GM18519 (cell line): Measurements from ENCODE around the gene PRXL2B.
"Not testable (repeated sequence)": the region's sequence is repeated elsewhere in the genome, so short reads cannot be mapped to it uniquely, and the experiment has no call there.

Source experiments
- ATAC-seq: cut with Tn5 transposase; IDR thresholded peaks from one replicate; pipeline ENCODE4 v1.9.1; 2021; ENCODE audit warnings: mild to moderate bottlenecking, moderate library complexity; ENCODE audit not compliant: unreplicated experiment, low FRiP score

The PRXL2B gene

DNA sequence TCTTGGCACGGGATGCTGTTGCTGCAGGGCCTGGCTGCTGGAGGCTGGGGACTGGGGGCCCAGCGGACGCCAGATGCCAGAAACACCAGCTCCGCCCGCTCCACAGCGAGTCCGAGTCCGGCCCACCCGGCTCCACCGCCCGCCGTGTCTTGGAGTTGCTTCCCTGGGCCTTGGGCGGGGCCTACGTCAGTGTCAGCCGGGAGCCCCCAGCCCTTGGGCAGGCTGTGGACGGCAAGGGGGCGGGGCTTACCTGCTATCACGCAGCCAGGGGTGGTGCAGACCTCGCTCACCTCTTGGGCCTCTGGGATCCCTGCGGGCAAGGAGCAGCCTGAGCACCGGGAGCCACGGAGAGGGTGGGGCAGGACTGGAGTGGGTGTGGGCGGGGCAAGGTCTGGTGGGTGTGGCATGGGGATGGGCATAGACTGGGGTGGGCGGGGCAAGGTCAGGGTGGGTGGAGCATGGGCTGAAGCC is 24.5 kb downstream of the PRXL2B start:
- ATAC-seq: no peak

DNA sequence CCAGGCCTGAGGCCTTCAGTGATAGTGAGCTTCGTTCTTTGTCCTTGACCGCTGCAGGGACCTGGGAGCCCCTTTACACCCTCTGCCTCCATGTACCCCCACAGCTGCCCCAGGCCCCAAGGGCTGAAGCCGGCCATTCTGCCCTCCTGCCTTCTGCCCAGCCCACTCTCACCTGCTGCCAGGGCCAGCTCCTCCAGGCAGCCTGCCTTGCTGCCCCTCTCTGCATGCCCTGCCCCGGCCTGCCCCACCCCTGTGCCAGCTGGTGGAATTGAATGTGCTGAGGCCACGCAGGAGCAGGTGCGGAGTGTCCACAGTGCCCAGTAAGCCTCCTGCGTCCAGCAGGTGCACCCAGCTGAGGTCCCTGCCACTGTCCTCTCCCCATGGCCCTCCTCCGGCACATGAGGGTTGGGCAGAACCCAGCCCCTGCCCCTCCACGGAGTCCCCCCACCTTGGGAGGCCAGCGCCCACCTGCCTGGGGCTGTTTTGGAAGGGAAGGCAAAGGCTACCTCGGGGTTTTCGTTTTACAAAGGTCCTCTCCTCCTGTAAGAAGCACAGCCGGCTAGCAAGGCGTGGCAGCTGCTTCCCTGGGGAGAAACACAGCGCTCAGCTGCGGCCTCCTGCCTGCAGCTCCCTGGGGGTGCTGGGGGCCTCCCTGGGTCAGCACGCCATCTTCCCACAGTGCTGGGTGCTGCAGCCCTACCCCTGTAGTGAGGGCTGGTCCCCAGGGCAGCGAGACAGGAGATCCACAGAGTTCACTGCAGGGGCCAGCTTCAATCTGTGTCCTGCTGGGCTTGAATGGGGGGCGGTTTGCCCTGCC is 25.3 kb downstream of the PRXL2B start:
- ATAC-seq: no peak

DNA sequence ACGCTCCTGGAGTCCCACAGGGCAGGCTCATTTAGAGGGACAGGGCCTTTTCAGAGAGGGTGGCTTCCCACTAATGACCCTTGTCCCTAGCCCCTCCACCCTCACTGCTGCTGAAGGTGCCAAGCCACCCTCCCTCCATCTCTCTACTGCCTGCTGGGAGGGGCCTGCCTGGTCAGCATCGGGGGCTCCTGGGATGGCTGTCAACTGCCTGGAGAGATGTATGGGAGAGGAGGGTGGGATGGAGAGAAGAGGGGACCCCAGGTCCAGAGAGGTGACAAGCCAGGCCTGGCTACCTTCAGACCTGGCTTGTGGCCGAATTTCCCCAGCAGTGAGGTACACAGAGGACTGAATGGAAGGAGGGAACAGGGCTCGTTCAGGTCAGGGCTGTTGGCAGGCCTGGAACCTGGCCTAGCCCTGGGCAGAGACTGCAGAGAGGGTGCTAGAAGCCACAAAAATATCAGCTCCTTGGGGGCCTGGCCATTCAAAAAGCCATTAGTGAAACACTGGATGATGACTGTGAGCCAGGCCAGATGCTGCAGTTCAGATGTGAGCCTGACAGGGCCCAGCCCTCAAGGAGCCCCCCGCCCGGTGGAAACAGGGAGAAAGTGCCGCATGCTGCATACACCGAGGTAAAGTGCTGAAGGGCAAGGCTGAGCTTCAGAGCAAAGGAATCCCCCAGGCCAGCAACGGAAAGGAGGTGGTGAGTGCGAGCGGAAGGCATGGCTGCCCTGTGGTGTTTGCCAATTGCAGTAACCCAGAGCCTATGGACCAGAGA is 26.2 kb downstream of the PRXL2B start:
- ATAC-seq: no peak

DNA sequence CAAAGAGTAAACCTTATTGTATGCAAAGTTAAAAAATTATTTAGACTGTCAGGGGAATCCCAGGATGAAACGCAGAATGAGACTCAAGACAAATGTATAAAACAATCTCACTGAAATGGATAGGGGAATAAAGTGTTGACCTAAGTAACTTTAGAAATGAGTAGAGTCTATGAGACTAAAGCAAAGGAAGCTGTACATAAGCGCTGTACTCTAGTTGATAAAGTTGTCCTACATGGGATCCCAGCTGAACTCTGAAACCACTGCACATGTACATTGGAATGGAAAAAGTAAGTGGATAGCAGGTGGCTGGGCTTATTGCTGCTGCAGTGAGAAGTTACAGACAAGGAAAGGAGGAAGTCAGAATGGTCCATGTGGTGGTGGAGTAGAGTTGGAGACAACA is 27.6 kb downstream of the PRXL2B start:
- ATAC-seq: no peak

DNA sequence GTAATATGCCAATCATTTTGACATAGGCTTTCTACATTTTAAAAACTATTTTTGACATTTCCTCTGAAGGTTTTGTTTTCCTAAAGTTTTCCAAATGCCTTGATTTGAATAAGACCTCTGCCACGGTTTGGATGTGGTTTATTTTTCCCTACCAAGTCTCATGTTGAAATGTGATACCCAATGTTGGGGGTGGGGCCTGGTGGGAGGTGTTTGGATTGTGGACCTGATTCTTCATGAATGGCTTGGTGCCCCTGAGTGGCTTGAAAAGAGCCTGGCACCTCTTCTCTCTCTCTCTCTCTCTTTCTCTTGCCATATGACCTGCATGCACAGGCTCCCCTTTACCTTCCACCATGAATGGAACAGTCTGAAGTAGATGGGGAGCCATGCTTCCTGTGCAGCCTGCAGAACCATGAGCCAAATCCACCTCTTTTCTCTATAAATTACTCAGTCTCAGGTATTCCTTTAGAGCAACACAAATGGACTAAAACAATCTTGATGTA is 31.4 kb downstream of the PRXL2B start:
- no peak for ATAC-seq

DNA sequence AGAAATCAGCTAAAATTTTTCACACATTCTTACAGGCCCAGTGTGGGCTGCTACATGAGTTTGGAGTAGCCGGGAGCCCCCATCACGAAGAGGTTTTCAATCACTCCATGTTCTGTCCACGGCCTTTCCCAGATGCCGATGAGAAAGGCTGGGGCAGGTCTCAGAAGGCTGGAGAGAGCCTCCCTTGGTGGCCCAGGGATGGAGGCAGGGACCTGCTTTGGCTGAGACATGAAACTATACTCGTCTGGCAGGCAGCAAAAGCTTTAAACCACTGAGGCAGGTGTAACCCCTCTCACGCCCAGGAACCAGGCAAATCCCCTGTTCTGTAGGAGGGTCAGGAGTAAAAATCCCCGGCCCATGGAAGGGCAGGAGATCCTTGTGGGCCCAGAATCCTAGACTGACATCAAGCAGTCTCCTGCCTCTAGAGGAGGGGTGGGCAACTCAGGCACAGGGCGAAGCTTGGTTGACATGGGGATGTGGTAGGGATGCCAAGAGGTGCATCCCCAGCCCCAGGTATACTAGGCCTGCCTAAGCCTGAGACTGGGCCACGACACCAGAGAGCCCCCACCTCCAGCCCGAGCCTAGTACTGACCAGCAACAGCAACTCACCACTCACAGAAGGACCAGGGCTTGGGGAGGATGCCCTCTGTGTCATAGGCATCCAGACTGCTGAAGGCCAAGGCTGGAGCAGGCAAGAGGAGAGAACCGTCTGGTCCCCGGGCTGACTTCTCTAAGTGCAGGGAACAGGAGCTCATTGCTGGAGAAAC is 37.2 kb downstream of the PRXL2B start:
- ATAC-seq: no peak

DNA sequence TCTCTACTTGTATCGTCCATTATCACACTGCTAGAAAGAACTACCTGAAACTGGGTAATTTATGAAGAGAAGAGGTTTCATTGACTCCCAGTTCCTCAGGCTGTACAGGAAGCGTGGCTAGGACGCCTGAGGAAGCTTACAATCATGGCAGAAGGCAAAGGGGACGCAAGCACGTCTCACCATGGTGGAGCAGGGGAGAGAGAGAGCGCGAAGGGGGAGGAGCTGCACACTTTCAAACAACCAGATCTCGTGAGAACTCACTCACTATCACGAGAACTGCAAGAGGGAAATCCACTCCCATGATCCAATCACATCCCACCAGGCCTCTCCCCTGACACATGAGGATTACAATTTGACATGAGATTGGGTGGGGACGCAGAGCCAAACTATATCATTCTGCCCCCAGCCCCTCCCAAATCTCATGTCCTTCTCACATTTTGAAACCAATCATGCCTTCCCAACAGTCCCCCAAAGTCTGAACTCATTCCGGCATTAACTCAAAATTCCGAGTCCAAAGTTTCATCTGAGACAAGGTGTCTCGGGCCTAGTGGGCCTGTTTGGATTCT is 38.2 kb downstream of the PRXL2B start:
- no peak for ATAC-seq

DNA sequence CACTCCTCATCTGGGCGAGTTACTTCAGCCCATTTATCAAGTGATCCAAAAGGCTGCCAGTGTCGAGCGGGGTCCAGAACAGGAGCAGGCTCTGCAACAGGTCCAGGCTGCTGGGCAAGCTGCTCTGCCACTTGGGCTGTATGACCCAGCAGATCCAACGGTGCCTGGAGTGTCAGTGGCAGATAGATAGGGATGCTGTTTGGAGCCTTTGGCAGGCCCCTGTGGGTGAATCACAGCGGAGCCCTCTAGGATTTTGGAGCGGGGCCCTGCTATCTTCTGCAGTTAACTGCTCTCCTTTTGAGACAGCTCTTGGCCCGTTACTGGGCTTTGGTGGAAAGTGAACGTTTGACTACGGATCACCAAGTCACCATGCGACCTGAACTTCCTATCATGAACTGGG is 38.7 kb downstream of the PRXL2B start:
- ATAC-seq: no peak

DNA sequence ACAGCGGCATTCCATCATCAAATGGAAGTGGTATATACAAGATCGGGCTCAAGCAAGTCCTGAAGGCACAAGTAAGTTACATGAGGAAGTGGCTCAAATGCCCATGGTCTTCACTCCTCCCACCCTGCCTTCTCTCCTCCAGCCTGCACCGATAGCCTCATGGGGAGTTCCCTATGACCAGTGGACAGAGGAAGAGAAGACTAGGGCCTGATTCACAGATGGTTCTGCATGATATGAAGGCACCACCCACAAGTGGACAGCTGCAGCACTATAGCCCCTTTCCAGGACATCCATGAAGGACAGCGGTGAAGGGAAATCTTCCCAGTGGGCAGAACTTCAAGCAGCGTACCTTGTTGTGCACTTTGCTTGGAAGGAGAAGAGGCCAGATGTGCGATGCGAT is 39.2 kb downstream of the PRXL2B start:
- ATAC-seq: not testable (repeated sequence)

DNA sequence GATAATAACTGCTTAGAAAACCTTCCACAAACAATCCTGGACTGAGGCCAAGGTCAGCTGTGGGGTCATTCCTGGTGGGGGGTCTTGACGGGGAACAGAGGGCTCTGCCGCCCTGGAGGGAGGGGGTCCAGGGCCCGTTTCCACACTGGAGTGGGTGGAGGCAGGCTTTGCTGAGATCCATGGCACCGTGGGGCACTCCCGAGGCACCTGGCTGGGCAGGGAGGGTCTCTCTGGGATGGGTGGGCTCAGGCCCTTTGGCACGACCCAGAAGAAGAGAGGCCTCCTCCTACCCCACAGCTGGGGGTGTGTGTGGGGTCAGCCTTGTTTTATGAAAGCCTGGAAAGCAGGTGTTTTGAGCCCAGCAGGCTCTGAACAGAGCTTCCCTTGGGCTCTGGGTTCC is 41.2 kb downstream of the PRXL2B start:
- ATAC-seq: no peak

DNA sequence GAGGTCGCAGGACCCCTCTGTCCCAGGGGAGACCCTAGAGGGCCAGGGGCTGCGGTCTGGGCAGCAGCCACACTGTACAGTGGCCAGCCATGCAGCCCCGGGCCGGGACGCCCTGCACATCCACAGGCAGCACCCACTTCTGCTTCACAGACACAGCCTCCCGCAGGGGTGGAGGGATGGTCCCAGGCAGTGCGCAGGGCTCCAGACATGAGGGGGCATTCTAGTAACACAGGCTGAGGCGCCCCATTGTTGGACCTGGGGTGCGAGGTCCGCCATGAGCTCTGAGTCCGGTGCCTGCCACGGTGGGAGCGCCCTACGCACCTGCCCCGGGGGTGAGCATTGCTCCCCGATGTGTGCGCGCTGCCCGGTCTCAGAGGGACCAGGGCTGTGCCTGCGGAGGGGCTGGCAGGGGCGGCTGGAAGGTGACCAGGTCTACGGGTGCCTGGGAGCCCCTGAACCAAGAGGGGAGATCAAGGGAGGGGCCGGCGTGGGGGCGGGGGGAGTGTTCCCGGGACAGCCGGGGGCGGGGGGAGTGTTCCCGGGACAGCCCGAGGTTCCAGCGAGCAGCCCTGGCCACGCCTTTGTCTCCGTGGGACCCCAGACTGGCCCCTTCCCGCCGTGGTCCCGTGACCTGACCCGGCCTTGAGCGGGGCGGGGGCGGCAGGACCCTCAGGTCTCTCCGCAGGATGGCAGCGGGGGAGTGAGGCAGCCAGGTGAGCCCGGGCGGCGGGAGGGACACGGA is 41.8 kb downstream of the PRXL2B start:
- ATAC-seq: no peak

DNA sequence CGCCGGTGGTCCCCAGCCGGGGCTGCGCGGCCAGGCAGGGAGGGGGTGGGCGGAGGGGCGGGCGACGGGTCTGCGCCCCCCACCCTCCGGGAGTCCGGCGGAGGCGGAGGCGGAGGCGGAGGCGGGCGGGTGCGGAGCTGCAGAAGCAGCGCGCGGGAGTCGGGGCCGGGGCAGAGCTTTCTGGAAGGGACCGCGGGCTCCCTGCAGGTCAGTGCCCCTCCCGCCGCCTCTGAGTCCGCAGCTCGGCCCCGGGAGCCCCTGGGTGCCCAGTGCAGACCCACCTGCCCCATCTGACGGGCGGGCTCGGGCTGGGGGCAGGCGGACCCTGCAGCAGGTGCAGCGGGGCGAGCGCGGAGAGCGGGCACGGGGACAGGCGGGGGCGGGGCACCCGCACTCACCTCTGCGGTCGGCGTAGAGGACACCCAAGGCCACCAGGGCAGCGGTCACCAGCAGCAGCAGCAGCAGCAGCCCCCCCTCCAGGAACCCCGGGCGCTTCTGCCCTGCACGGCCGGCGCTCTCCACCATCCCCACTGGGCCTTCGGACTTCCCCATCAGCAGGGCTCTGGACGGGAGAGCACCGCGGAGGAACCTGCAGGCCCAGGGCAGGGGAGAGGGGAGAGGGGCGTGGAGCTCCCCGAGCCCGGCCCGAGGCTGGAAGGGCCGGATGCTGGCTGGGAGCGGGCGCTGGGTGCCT is 42.5 kb downstream of the PRXL2B start:
- ATAC-seq: no peak

DNA sequence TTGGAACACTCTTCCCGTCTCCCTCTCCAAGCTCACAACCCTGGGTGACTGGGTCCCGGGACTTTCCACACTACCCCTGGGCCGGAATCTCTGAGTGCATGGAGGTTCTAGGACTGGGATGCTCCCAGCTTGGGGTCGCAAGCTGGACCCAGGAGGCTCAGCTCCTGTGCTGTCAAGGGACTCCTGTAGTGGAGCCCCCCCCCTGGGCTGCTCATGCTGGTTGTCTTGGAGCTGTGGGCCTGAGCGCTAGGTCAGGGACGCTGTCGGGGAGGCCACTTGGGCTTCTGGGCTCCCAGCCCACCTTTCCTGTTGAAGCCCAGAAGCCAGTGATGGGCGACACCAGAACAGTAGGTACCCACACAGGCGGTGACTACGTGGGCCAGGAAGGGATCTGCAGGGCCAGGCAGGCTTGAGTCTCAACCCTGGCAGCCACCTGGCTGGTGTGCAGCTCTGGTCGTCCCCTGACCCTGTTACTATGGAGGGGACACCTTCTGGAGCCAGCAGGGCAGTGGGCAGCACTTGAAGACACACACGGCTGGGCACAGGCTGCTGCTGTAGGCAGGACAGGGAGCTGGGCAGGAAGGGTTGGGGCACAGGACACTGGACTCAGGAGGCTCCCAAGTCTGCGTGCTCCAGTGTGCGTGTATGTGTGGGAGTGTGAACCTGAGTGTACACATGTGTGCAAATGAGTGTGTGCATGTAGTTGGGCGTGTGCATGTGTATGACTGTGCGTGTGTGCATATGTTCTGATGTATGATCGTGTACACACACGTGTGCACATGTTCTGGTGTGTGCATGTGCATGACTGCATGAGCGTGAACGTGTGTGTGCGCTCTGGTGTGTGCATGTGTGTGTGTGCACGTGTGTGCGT is 43.3 kb downstream of the PRXL2B start:
- no peak for ATAC-seq

DNA sequence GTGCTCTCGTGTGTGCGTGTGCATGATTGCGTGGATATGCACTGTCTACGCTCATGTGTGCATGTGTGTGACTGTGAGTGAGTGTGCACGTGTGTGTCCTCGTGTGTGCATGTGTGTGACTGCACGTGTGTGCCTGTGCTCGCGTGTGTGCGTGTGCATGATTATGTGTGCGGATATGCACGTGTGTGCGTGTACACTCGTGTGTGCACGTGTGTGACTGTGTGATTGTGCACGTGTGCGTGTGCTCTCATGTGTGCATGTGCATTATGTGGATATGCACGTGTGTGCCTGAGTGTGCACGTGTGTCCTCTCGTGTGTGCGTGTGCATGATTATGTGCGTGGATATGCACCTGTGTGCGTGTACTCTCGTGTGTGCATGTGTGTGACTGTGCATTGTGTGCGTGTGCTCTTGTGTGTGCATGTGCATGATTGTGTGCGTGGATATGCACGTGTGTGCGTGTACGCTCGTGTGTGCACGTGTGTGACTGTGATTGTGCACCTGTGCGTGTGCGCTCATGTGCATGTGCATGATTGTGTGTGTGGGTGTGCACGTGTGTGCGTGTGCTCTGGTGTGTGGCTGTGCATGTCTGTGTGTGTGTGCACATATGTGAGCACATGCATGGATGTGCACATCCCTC is 44.0 kb downstream of the PRXL2B start:
- ATAC-seq: no peak

DNA sequence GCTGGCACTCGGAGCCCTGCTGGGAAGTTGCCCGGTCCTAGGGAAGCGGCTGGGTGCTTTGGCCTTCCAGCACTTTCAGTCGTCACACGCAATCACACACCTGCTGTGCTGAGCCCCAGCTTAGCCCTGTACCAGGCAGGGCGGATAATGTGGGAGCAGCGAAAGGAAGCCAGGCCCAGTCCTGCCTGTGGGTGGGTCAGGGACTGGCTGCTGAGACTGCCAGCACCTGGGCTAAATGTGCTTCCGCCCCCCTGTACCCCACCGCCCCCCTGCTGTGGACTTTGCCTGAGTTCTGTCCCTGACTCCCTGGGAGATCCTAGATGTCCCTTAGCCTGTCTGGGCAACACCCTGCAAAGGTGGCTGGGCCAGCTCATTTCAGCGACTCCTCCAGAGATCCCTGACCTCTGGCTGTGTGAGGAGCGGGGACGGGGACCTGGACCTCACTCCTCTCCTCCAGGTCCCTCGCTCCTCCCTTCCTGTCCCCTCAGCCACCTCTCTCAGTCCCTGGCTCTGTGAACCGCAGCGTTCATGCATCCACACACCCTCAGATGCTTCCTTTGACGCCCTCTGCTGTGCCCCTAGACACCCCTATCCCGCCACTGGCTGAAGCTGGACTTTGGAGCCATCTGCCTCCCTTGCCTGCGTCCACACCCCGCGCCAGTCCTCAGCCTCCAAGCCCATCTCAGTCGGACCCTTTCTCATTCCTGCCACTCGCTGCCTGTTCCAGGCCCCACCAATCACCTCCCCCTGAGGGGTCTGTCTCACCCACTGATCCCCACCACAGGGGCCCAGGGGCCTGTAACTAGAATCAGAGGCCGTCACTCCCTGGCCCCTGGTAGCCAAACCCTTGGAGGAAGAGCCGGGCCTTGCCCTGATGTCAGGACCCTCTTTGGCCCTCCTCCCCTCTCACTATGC is 44.8 kb downstream of the PRXL2B start:
- ATAC-seq: no peak

DNA sequence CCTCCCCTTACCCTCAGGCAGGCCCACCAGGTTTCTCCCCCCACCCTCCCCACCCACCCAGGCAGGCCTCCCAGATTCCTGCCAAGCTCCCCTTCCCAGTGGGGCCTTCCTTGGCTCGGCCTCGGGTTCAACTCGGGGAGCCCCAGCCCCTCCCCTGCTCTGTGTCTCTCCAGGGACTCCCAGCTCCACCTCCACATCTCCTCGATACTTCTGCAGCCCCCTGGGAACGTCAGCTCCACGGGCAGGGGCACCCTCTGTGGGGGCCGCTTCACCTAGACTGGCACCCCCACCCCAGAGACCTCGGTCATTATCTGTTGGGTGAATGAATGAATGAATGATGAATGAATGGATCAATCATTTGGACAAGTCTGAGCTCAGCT is 45.5 kb downstream of the PRXL2B start:
- no peak for ATAC-seq
